ENCODE data around the gene PRICKLE2. TPM values are rescaled to one million over a fixed set of nuclear protein-coding genes. Genes with fewer than 3 reads are reported as not detected.

Gene PRICKLE2
- polyA plus RNA-seq, 1 experiment, result 14.2 TPM

DNA sequence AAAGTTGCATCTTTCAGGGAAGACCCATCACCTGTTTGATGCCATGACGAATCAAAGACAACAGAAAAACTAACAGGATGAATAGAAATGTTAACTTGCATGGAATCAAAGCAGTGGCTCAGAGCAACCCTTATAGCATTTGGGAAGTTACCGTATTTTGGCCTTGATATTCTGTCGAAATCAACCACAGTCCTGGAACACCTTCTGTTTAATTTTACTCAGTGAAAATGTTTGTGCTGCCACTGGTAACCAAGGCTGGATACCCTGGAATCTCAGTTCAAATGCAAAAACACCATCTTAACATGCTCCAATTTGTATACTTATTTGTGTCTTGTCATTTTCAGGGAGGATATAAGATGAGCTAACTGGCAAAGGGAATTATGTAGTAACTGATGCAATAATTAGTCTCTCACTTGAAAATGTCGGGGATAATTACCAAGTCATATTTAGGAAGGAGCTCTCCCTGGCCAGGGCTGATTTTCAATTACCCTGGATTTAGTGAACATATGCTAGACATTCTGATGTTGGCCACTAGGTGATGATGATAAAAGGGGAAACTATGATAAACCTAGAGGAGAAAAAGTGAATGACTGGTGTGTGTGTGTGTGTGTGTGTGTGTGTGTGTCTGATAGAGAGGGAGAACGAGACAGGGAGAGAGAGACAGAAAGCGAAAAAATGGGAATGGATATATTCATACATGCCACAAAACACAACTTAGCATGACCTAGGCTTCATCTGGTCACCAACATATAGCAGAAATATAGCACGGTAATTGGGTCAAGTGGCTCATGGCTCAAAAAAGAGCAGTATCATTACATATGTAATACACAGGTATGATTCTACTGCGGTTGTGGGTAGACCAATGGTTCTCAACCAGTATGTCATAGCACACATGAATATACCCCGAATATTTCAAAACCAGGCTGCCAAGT, 19.0 kb upstream of the PRICKLE2 start:
- TF ChIP-seq, protein P1, sequence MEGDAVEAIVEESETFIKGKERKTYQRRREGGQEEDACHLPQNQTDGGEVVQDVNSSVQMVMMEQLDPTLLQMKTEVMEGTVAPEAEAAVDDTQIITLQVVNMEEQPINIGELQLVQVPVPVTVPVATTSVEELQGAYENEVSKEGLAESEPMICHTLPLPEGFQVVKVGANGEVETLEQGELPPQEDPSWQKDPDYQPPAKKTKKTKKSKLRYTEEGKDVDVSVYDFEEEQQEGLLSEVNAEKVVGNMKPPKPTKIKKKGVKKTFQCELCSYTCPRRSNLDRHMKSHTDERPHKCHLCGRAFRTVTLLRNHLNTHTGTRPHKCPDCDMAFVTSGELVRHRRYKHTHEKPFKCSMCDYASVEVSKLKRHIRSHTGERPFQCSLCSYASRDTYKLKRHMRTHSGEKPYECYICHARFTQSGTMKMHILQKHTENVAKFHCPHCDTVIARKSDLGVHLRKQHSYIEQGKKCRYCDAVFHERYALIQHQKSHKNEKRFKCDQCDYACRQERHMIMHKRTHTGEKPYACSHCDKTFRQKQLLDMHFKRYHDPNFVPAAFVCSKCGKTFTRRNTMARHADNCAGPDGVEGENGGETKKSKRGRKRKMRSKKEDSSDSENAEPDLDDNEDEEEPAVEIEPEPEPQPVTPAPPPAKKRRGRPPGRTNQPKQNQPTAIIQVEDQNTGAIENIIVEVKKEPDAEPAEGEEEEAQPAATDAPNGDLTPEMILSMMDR (IDR thresholded peaks at IDR 0.05; ENCODE audit: low read depth, low read length), result peak; percentile 50
- no peaks in the 10 kb centered on the region for H3K9me3 ChIP-seq (ENCODE audit: control insufficient read depth, insufficient read depth, low read length)
- H3K27ac ChIP-seq (ENCODE audit: low read depth, low read length), result no peak overlapping the region
- ChIA-PET POLR2A (no interaction called here), CTCF (interaction anchor here (0.6 to 1.0 kb wide), 9 partner anchors 9 to 272 kb away, joined by 3 to 8 read pairs (median 3); no protein-coding TSS in a partner anchor)
- no peak overlapping the region for H3K4me3 ChIP-seq (ENCODE audit: low read depth, low read length)
- H3K27me3 ChIP-seq (ENCODE audit: control insufficient read depth, insufficient read depth, low read length), result no peaks in the 10 kb centered on the region
- DNase-seq (ENCODE audit: low read depth, low spot score), result no peak

DNA sequence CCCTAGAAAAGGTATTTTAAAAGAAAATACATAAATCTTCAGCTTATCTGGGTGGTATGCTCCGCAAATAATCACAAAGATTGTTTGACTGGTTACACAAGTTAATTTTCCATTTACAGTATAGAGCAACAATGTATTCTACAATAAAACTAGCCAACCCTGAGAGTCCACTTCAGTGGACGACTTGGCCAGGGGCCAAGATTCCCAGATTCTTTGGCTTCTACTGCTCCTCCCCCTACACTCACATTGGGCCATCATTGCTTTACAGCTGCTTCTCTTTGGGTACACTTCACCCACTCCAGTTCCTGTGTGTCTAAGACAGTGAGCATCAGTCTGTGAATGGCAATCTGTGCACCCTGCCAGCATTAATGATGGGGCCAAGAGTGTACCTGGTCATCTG, 17.2 kb upstream of the PRICKLE2 start:
- ChIA-PET POLR2A (no interaction called here), CTCF (interaction anchor here (0.7 to 1.7 kb wide), 3 partner anchors 157 to 304 kb away, joined by 3 read pairs; no protein-coding TSS in a partner anchor)
- Histone ChIP-seq H3K27me3 (ENCODE audit: control insufficient read depth, insufficient read depth, low read length) (no peaks in the 10 kb centered on the region), H3K27ac (ENCODE audit: low read depth, low read length) (no peak overlapping the region), H3K9me3 (ENCODE audit: control insufficient read depth, insufficient read depth, low read length) (peaks cover 4% of the 10 kb centered on the region; the same call in 1 of the 2 replicates), H3K4me3 (ENCODE audit: low read depth, low read length) (no peak overlapping the region)
- DNase-seq (ENCODE audit: low read depth, low spot score), result no peak
- TF ChIP-seq, protein P1 (IDR thresholded peaks at IDR 0.05; ENCODE audit: low read depth, low read length), result no peak

DNA sequence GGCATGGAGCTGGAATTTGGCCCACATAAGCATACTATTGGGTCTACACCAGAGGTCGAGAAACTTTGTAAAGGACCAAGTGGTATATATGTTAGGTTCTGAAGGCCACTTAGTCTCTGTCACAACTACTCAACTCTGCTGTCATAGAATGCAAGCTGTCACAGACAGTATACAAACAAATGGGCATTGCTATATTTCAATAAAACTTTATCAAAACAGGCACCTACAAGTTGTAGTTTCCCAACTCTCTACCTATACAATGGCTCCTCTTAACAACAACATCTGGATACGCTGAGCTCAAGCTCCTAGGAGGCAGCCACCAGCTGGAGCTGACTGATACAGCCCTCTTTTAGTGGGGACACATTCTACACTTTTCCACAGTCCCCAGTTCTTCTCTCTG, 15.7 kb upstream of the PRICKLE2 start:
- TF ChIP-seq, protein P1 (IDR thresholded peaks at IDR 0.05; ENCODE audit: low read depth, low read length), result no peak
- ChIA-PET POLR2A (interaction anchor here (0.6 to 1.1 kb wide), 3 partner anchors 24 to 178 kb away, joined by 3 to 7 read pairs (median 4); no protein-coding TSS in a partner anchor), CTCF (interaction anchor here (1.5 to 1.7 kb wide), 2 partner anchors 17 to 159 kb away, joined by 3 read pairs; no protein-coding TSS in a partner anchor)
- Histone ChIP-seq H3K27me3 (ENCODE audit: control insufficient read depth, insufficient read depth, low read length) (no peaks in the 10 kb centered on the region), H3K4me3 (ENCODE audit: low read depth, low read length) (no peak overlapping the region), H3K9me3 (ENCODE audit: control insufficient read depth, insufficient read depth, low read length) (peaks cover 11% of the 10 kb centered on the region; the same call in 1 of the 2 replicates), H3K27ac (ENCODE audit: low read depth, low read length) (peak overlapping the region; percentile 13)
- DNase-seq (ENCODE audit: low read depth, low spot score), result no peak

DNA sequence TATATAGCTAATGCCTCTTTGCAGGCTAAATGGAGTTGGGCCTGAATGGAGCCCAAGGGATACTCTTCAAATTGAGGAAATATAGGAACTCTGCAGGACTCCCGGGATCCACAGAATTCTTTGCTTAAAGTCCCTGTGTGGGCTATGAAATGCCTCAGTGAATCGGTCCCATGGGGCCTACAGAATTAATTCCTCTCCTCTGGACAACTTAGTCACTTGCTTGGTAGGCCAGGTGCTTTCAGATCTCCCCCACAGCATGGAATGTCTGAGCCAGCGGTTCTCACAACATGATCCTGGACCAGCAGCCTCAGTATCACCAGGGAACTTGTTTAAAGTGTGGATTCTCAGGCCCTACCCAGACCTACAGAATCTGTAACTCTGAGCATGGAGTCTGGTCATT, 15.1 kb upstream of the PRICKLE2 start:
- Histone ChIP-seq H3K27me3 (ENCODE audit: control insufficient read depth, insufficient read depth, low read length) (no peaks in the 10 kb centered on the region), H3K4me3 (ENCODE audit: low read depth, low read length) (no peak overlapping the region), H3K27ac (ENCODE audit: low read depth, low read length) (peak overlapping the region; percentile 13), H3K9me3 (ENCODE audit: control insufficient read depth, insufficient read depth, low read length) (peaks cover 11% of the 10 kb centered on the region; the same call in 1 of the 2 replicates)
- ChIA-PET CTCF (interaction anchor here (1.5 kb wide), 1 partner anchor 16 kb away, joined by 3 read pairs; no protein-coding TSS in a partner anchor), POLR2A (interaction anchor here (0.6 to 1.1 kb wide), 4 partner anchors 24 to 178 kb away, joined by 3 to 7 read pairs (median 6); no protein-coding TSS in a partner anchor)
- TF ChIP-seq, protein P1 (IDR thresholded peaks at IDR 0.05; ENCODE audit: low read depth, low read length), result no peak
- DNase-seq (ENCODE audit: low read depth, low spot score), result no peak

Data from AG04450 (cell line).